WTC11 (cell line): ENCODE measurements around the gene OPRL1. TPM values are rescaled to one million over a fixed set of nuclear protein-coding genes. Genes with fewer than 3 reads are reported as not detected.

Experiments used
- ATAC-seq: fragments of 200-7000 bp; cut with Tn5 transposase; 2 replicates; pipeline ENCODE4 v1.10.0; 2021; ENCODE audit warnings: mild to moderate bottlenecking, moderate library complexity
- CTCF ChIA-PET: fragments of 300-600 bp; sonication (Branson Sonifier 250); formaldehyde crosslinking; loops from one replicate; lab custom pipeline; 2021; ENCODE audit warnings: antibody characterized with exemption; lab: Charles Lee
- POLR2A ChIA-PET: fragments of 350-600 bp; sonication (Branson Sonifier 250); formaldehyde crosslinking; loops from one replicate; lab custom pipeline; 2021; ENCODE audit warnings: antibody characterized with exemption; lab: Charles Lee
- DNase-seq: peaks from one replicate; pipeline ENCODE4 v3.0.0; 2021; ENCODE audit warnings: low spot score
- H3K27ac Mint-ChIP-seq: 2 replicates; pipeline ENCODE4 v1.8.0; 2021; ENCODE audit warnings: mixed read lengths
- H3K27me3 Mint-ChIP-seq: 2 replicates; pipeline ENCODE4 v1.8.0; 2021; ENCODE audit warnings: low read depth, mild to moderate bottlenecking, moderate library complexity, mixed read lengths
- H3K36me3 Mint-ChIP-seq: 2 replicates; pipeline ENCODE4 v1.8.0; 2021; ENCODE audit warnings: mixed read lengths
- H3K4me1 Mint-ChIP-seq: 2 replicates; pipeline ENCODE4 v1.8.0; 2022; ENCODE audit warnings: mixed read lengths
- H3K4me3 Mint-ChIP-seq: 2 replicates; pipeline ENCODE4 v1.8.0; 2021; ENCODE audit warnings: mild to moderate bottlenecking, moderate library complexity, mixed read lengths
- H3K9me3 Mint-ChIP-seq: 2 replicates; pipeline ENCODE4 v1.8.0; 2021; ENCODE audit warnings: mixed read lengths
- CREM ChIP-seq: sonication (generic); formaldehyde crosslinking; IDR thresholded peaks from 2 replicates; pipeline ENCODE4 v1.8.1; 2022; ENCODE audit warnings: mild to moderate bottlenecking, missing genetic modification reagents, moderate library complexity
- E2F1 ChIP-seq: sonication (generic); formaldehyde crosslinking; IDR thresholded peaks from 2 replicates; pipeline ENCODE4 v1.8.0; 2022; ENCODE audit warnings: mild to moderate bottlenecking, missing genetic modification reagents
- FOXP4 ChIP-seq: sonication (generic); formaldehyde crosslinking; IDR thresholded peaks from 2 replicates; pipeline ENCODE4 v1.8.0; 2022; ENCODE audit warnings: mild to moderate bottlenecking, missing genetic modification reagents
- JAZF1 ChIP-seq: fragments of 250-450 bp; sonication (Bioruptor Pico); IDR thresholded peaks from 2 replicates; pipeline ENCODE4 v1.9.0; 2021; ENCODE audit warnings: moderate library complexity, mild to moderate bottlenecking, inconsistent platforms
- NR3C1 ChIP-seq: sonication (generic); formaldehyde crosslinking; conservative IDR thresholded peaks from 2 replicates; pipeline ENCODE4 v1.8.1; 2023; ENCODE audit warnings: low read depth, mild to moderate bottlenecking, missing genetic modification reagents
- SMAD3 ChIP-seq: sonication (generic); formaldehyde crosslinking; IDR thresholded peaks from 2 replicates; pipeline ENCODE4 v1.8.0; 2022; ENCODE audit warnings: missing genetic modification reagents, mild to moderate bottlenecking, borderline replicate concordance
- ZBTB21 ChIP-seq: sonication (generic); formaldehyde crosslinking; IDR thresholded peaks from 2 replicates; pipeline ENCODE4 v1.8.1; 2023; ENCODE audit warnings: mild to moderate bottlenecking, missing genetic modification reagents, borderline replicate concordance
- ZBTB43 ChIP-seq: sonication (generic); formaldehyde crosslinking; IDR thresholded peaks from 2 replicates; pipeline ENCODE4 v1.8.1; 2023; ENCODE audit warnings: mild to moderate bottlenecking, missing genetic modification reagents
- ZNF263 ChIP-seq: sonication (generic); formaldehyde crosslinking; IDR thresholded peaks from 2 replicates; pipeline ENCODE4 v1.8.1; 2022; ENCODE audit warnings: low read depth, mild to moderate bottlenecking, moderate library complexity, missing genetic modification reagents
- ZSCAN18 ChIP-seq: fragments of 250-450 bp; sonication (Bioruptor Pico); IDR thresholded peaks from 2 replicates; pipeline ENCODE4 v2.1.2; 2022; ENCODE audit warnings: mild to moderate bottlenecking, moderate library complexity
- total RNA-seq: library from RNA; stranded (reverse); gene quantifications from 3 replicates; pipeline ENCODE4 v1.2.3, GENCODE V29; 2021
- TF ChIP-seq, protein P1 (sequence below): fragments of 250-450 bp; sonication (Bioruptor Pico); IDR thresholded peaks from 2 replicates; pipeline ENCODE4 v1.9.0; 2021; ENCODE audit warnings: mild to moderate bottlenecking
- TF ChIP-seq, protein P2 (sequence below): sonication (generic); formaldehyde crosslinking; IDR thresholded peaks from 2 replicates; pipeline ENCODE4 v1.8.0; 2022; ENCODE audit warnings: mild to moderate bottlenecking, missing genetic modification reagents
- TF ChIP-seq, protein P3 (sequence below): sonication (generic); formaldehyde crosslinking; IDR thresholded peaks from 2 replicates; pipeline ENCODE4 v1.8.1; 2023; ENCODE audit warnings: mild to moderate bottlenecking, missing genetic modification reagents, moderate library complexity

OPRL1 gene
- total RNA-seq, 1 experiment from 2014 or later = 2.0 TPM

GRCh38 chr20:64109831-64110391 is 30.0 kb downstream of the OPRL1 start:
- TF ChIP-seq FOXP4 (no peak), ZNF263 (CRISPR knock-in tag) (no peak)
- TF ChIP-seq, protein P1, sequence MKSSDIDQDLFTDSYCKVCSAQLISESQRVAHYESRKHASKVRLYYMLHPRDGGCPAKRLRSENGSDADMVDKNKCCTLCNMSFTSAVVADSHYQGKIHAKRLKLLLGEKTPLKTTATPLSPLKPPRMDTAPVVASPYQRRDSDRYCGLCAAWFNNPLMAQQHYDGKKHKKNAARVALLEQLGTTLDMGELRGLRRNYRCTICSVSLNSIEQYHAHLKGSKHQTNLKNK = no peak
- TF ChIP-seq, protein P2, sequence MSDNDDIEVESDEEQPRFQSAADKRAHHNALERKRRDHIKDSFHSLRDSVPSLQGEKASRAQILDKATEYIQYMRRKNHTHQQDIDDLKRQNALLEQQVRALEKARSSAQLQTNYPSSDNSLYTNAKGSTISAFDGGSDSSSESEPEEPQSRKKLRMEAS = no peak
- H3K27me3 Mint-ChIP-seq = no peaks in the 10 kb centered on the region
- no peaks in the 10 kb centered on the region for H3K4me1 Mint-ChIP-seq
- H3K9me3 Mint-ChIP-seq = no peaks in the 10 kb centered on the region
- no peak for ATAC-seq
- H3K36me3 Mint-ChIP-seq = no peaks in the 10 kb centered on the region
- POLR2A ChIA-PET = no interaction called here
- peak; percentile 10 for DNase-seq
- H3K27ac Mint-ChIP-seq = no peak overlapping the region
- CTCF ChIA-PET = interaction anchor here (1.9 to 2.4 kb wide), 2 partner anchors 10 to 26 kb away, joined by 7 to 10 read pairs; partner anchors contain the start of gene LKAAEAR1
- H3K4me3 Mint-ChIP-seq = no peak overlapping the region

DNA sequence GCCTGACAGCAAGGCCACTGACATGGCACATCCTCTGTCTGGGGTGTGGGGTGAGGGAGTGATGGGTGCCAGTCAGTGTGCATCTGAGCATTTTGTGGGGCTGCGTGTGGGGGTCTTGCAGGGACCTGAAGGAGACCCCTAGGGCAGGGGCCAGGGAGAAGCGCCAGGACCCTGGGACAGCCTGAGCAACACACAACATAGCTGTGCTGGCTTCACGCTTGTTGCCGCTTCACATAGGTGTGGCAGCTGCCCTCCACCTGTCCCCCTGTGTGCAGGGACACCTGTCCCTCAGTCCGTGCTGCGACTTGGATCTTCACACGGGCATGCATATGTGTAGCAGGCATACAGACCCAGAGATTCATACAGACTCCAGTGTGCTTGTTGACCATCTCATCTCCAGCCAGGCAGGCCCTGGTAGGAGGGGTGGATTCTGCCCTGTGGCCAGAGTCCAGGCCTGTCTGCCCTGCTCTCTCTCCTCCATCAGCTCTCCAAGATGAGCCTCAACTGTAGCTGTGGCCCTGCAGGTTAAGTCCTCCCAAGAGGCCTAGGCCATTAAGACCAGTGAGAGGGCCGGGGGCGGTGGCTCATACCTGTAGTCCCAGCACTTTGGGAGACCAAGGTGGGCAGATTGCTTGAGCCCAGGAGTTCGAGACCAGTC is 30.7 kb downstream of the OPRL1 start:
- TF ChIP-seq JAZF1 (CRISPR knock-in tag) = no peak
- no peak for TF ChIP-seq CREM (CRISPR knock-in tag)
- TF ChIP-seq NR3C1 (CRISPR knock-in tag) = no peak
- TF ChIP-seq ZBTB21 = no peak
- no peak for TF ChIP-seq ZSCAN18 (CRISPR knock-in tag)
- TF ChIP-seq, protein P3, sequence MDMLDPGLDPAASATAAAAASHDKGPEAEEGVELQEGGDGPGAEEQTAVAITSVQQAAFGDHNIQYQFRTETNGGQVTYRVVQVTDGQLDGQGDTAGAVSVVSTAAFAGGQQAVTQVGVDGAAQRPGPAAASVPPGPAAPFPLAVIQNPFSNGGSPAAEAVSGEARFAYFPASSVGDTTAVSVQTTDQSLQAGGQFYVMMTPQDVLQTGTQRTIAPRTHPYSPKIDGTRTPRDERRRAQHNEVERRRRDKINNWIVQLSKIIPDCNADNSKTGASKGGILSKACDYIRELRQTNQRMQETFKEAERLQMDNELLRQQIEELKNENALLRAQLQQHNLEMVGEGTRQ = no peak
- no peak for TF ChIP-seq E2F1
- no peak for TF ChIP-seq ZBTB43 (CRISPR knock-in tag)
- TF ChIP-seq SMAD3 (CRISPR knock-in tag) = no peak
- no peak overlapping the region for H3K4me3 Mint-ChIP-seq

More for the DNA sequence above, 30.7 kb downstream of the OPRL1 start:
- Mint-ChIP-seq H3K9me3 (no peaks in the 10 kb centered on the region), H3K27ac (no peak overlapping the region; the same call in 1 of the 2 replicates), H3K27me3 (no peaks in the 10 kb centered on the region), H3K36me3 (no peaks in the 10 kb centered on the region), H3K4me1 (no peaks in the 10 kb centered on the region)
- POLR2A ChIA-PET = no interaction called here
- CTCF ChIA-PET = interaction anchor here (1.3 to 2.4 kb wide), 3 partner anchors 9 to 53 kb away, joined by 4 to 10 read pairs (median 7); partner anchors contain the start of gene LKAAEAR1
- ATAC-seq (no peak), DNase-seq (peak; percentile 5)
